ENCODE results near the gene NUDCD2.

GRCh38 chr5:163508753-163509152 is 48.9 kb upstream of the NUDCD2 start:
- no peak for TF ChIP-seq POLR2AphosphoS5 (IDR thresholded peaks at IDR 0.05; ENCODE audit: low read depth, low read length)
- TF ChIP-seq POLR2A (IDR thresholded peaks at IDR 0.05; ENCODE audit: low read depth, low read length), result no peak
- no peak for TF ChIP-seq TAF1 (IDR thresholded peaks at IDR 0.05; ENCODE audit: borderline replicate concordance, low read depth, low read length)
